Measurements from ENCODE around the gene MAMLD1.

Gene MAMLD1

DNA sequence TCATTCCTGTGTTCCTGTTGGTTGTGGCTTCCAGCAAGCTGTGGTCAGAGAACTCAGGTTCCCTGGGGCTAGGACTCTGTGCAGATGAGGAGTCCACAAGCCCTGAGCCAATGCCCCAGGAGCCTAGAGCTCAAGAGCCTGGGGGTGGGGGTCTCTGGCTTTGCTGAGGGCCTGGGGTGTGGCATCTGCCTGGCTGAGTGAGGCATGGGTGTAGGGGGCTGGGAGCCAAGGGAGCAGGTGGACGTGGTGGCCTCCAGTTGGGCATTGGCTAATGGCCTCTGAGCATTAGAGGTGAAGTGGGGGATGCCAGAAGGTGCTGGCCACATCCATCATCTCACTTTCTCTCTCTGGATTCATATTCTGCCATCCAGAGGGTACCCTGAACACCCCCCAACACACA lies 5.3 kb upstream of the MAMLD1 start:
- no peak overlapping the region for H3K4me3 ChIP-seq (ENCODE audit: low read depth in 1 of 2, low read length in 2 of 2)
- H3K4me1 ChIP-seq (ENCODE audit: control insufficient read depth in 1 of 2, insufficient read depth in 2 of 2, low read length in 2 of 2), result peaks cover 0 to 11% of the 10 kb centered on the region in 2 donors
- H3K27me3 ChIP-seq (ENCODE audit: low read depth, low read length), result no peaks in the 10 kb centered on the region
- H3K9me3 ChIP-seq (ENCODE audit: control insufficient read depth in 1 of 2, low read length in 2 of 2), result no peaks in the 10 kb centered on the region
- H3K27ac ChIP-seq (ENCODE audit: low read length), result no peak overlapping the region
- no peaks in the 10 kb centered on the region for H3K36me3 ChIP-seq (ENCODE audit: control insufficient read depth in 1 of 2, insufficient read depth in 2 of 2, low read length in 2 of 2)

- no peaks in the 10 kb centered on the region for H3K36me3 ChIP-seq (ENCODE audit: control insufficient read depth in 1 of 2, insufficient read depth in 2 of 2, low read length in 2 of 2)
- peaks cover 0 to 11% of the 10 kb centered on the region in 2 donors for H3K4me1 ChIP-seq (ENCODE audit: control insufficient read depth in 1 of 2, insufficient read depth in 2 of 2, low read length in 2 of 2)
- no peak overlapping the region for H3K27ac ChIP-seq (ENCODE audit: low read length)
- no peaks in the 10 kb centered on the region for H3K9me3 ChIP-seq (ENCODE audit: control insufficient read depth in 1 of 2, low read length in 2 of 2)
- no peak overlapping the region for H3K4me3 ChIP-seq (ENCODE audit: low read depth in 1 of 2, low read length in 2 of 2)
- H3K27me3 ChIP-seq (ENCODE audit: low read depth, low read length), result no peaks in the 10 kb centered on the region
Observed at GRCh38 chrX:150358651-150359050, 4.5 kb upstream of the MAMLD1 start.

GRCh38 chrX:150360331-150360730 lies 2.8 kb upstream of the MAMLD1 start:
- Histone ChIP-seq H3K9me3 (ENCODE audit: control insufficient read depth in 1 of 2, low read length in 2 of 2) (no peaks in the 10 kb centered on the region), H3K4me3 (ENCODE audit: low read depth in 1 of 2, low read length in 2 of 2) (no peak overlapping the region), H3K4me1 (ENCODE audit: control insufficient read depth in 1 of 2, insufficient read depth in 2 of 2, low read length in 2 of 2) (peaks cover 0 to 11% of the 10 kb centered on the region in 2 donors), H3K27me3 (ENCODE audit: low read depth, low read length) (no peaks in the 10 kb centered on the region), H3K36me3 (ENCODE audit: control insufficient read depth in 1 of 2, insufficient read depth in 2 of 2, low read length in 2 of 2) (no peaks in the 10 kb centered on the region), H3K27ac (ENCODE audit: low read length) (no peak overlapping the region)

GRCh38 chrX:150361070-150361776 lies 1.9 kb upstream of the MAMLD1 start:
- no peaks in the 10 kb centered on the region for H3K27me3 ChIP-seq (ENCODE audit: low read depth, low read length)
- peak overlapping the region; percentile 39 to 66 for H3K4me3 ChIP-seq (ENCODE audit: low read depth in 1 of 2, low read length in 2 of 2)
- H3K27ac ChIP-seq (ENCODE audit: low read length), result no peak overlapping the region
- H3K9me3 ChIP-seq (ENCODE audit: control insufficient read depth in 1 of 2, low read length in 2 of 2), result no peaks in the 10 kb centered on the region
- peaks cover 0 to 14% of the 10 kb centered on the region in 2 donors for H3K4me1 ChIP-seq (ENCODE audit: control insufficient read depth in 1 of 2, insufficient read depth in 2 of 2, low read length in 2 of 2)
- no peaks in the 10 kb centered on the region for H3K36me3 ChIP-seq (ENCODE audit: control insufficient read depth in 1 of 2, insufficient read depth in 2 of 2, low read length in 2 of 2)

DNA sequence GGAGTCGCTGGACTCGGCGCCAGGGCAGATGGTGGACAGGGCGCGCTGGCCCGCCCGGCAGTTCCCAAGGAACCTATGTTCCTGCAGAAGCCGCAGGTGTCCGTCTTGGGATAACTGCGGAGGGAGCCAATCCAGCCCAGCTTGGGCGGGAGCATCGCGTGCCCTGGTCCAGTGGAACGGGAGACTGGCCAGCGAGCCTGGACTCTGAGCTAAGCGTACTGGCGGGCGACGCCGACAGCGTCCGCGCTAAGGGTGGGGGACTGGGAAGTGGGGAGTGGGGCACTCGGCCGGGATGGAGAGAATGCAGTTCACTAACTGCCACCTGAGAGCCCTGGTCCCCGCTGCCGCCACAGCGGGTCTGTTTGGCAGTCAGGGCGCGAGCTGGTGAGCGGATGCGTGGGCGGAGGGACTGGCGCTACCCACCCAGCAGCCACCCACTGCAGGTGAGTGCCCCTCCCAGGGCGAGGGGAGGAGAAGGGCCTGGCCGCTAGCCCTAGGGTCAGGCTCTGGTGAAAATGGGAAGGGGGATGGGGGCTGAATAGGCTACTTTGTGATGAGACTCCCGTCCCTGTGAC lies 1.3 kb upstream of the MAMLD1 start:
- peak overlapping the region; percentile 39 to 66 for H3K4me3 ChIP-seq (ENCODE audit: low read depth in 1 of 2, low read length in 2 of 2)
- no peak overlapping the region for H3K27ac ChIP-seq (ENCODE audit: low read length)
- H3K9me3 ChIP-seq (ENCODE audit: control insufficient read depth in 1 of 2, low read length in 2 of 2), result no peaks in the 10 kb centered on the region

GRCh38 chrX:150363561-150364346 lies 637 bp downstream of the MAMLD1 start:
- no peaks in the 10 kb centered on the region for H3K9me3 ChIP-seq (ENCODE audit: control insufficient read depth in 1 of 2, low read length in 2 of 2)
- H3K36me3 ChIP-seq (ENCODE audit: control insufficient read depth in 1 of 2, insufficient read depth in 2 of 2, low read length in 2 of 2), result no peaks in the 10 kb centered on the region
- no peaks in the 10 kb centered on the region for H3K27me3 ChIP-seq (ENCODE audit: low read depth, low read length)
- peak overlapping the region; percentile 62 to 66 for H3K4me3 ChIP-seq (ENCODE audit: low read depth in 1 of 2, low read length in 2 of 2)
- peaks cover 0 to 14% of the 10 kb centered on the region in 2 donors for H3K4me1 ChIP-seq (ENCODE audit: control insufficient read depth in 1 of 2, insufficient read depth in 2 of 2, low read length in 2 of 2)
- H3K27ac ChIP-seq (ENCODE audit: low read length), result no peak overlapping the region

More for the DNA sequence above, 1.3 kb upstream of the MAMLD1 start:
- Histone ChIP-seq H3K27me3 (ENCODE audit: low read depth, low read length) (no peaks in the 10 kb centered on the region), H3K4me1 (ENCODE audit: control insufficient read depth in 1 of 2, insufficient read depth in 2 of 2, low read length in 2 of 2) (peaks cover 0 to 14% of the 10 kb centered on the region in 2 donors), H3K36me3 (ENCODE audit: control insufficient read depth in 1 of 2, insufficient read depth in 2 of 2, low read length in 2 of 2) (no peaks in the 10 kb centered on the region)

- Histone ChIP-seq H3K27me3 (ENCODE audit: low read depth, low read length) (no peaks in the 10 kb centered on the region), H3K9me3 (ENCODE audit: control insufficient read depth in 1 of 2, low read length in 2 of 2) (no peaks in the 10 kb centered on the region), H3K4me3 (ENCODE audit: low read depth in 1 of 2, low read length in 2 of 2) (peak overlapping the region; percentile 62 to 66), H3K27ac (ENCODE audit: low read length) (no peak overlapping the region), H3K4me1 (ENCODE audit: control insufficient read depth in 1 of 2, insufficient read depth in 2 of 2, low read length in 2 of 2) (peaks cover 0 to 14% of the 10 kb centered on the region in 2 donors), H3K36me3 (ENCODE audit: control insufficient read depth in 1 of 2, insufficient read depth in 2 of 2, low read length in 2 of 2) (no peaks in the 10 kb centered on the region)
Observed at GRCh38 chrX:150364347-150365050, 1.4 kb downstream of the MAMLD1 start.

DNA sequence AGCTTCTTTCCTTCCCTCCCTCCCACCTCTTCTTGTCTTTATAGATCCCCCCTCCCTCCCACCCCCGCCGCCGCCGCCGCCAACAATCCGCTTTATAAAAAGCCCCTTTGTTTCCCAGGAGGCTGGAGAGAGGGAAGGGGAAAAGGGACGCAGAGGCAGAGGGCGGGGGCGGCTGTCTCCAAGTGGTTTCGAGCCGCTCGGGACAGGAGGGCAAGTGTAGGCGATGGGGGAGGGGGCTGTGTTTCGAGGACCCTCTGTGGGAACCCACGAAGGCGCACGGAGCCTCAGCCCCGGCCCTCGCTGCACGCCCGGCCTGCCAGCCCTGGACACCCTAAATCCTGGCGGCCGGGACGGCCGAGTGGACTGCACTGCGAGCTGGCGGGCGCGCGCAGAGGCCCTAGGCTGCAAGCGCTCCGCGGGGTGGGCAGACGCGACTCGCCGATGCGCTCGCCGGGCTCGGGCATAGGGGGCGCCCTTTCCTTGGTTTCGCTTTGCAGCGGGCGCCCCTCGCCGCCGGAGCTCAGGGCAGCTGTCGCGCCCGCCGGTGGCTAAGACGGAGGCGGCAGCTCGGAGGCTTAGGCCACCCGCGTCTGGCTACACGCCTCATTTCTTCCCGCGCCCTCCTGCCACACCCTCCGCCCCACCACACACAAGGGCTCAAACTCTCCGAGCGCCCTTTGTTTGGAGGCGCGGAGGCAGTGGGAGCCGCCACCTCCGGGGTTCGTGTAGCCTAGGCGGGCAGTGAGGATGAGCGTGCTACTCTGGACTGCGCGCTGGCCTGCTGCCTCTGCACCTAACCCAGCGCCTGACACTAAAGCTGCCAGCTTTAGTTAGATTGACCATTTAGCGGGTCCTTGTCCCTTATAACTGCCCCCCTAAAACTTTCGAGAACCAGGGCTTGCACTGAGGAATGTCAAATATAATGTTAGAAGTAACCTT lies 2.2 kb downstream of the MAMLD1 start:
- Histone ChIP-seq H3K27me3 (ENCODE audit: low read depth, low read length) (no peaks in the 10 kb centered on the region), H3K4me3 (ENCODE audit: low read depth in 1 of 2, low read length in 2 of 2) (peak overlapping the region; percentile 63 to 66), H3K27ac (ENCODE audit: low read length) (peak overlapping the region; percentile 80), H3K36me3 (ENCODE audit: control insufficient read depth in 1 of 2, insufficient read depth in 2 of 2, low read length in 2 of 2) (no peaks in the 10 kb centered on the region), H3K9me3 (ENCODE audit: control insufficient read depth in 1 of 2, low read length in 2 of 2) (no peaks in the 10 kb centered on the region), H3K4me1 (ENCODE audit: control insufficient read depth in 1 of 2, insufficient read depth in 2 of 2, low read length in 2 of 2) (peaks cover 0 to 14% of the 10 kb centered on the region in 2 donors)

- no peaks in the 10 kb centered on the region for H3K27me3 ChIP-seq (ENCODE audit: low read depth, low read length)
- H3K4me1 ChIP-seq (ENCODE audit: control insufficient read depth in 1 of 2, insufficient read depth in 2 of 2, low read length in 2 of 2), result peaks cover 0 to 11% of the 10 kb centered on the region in 2 donors
- peak overlapping the region; percentile 80 for H3K27ac ChIP-seq (ENCODE audit: low read length)
- H3K4me3 ChIP-seq (ENCODE audit: low read depth in 1 of 2, low read length in 2 of 2), result peak overlapping the region; percentile 63 to 66
- no peaks in the 10 kb centered on the region for H3K36me3 ChIP-seq (ENCODE audit: control insufficient read depth in 1 of 2, insufficient read depth in 2 of 2, low read length in 2 of 2)
- no peaks in the 10 kb centered on the region for H3K9me3 ChIP-seq (ENCODE audit: control insufficient read depth in 1 of 2, low read length in 2 of 2)
Observed at GRCh38 chrX:150365990-150366911, 3.1 kb downstream of the MAMLD1 start.

Measured in muscle layer of duodenum (tissue), 2 donors.